ENCODE results near the gene RAPGEF4.

DNA sequence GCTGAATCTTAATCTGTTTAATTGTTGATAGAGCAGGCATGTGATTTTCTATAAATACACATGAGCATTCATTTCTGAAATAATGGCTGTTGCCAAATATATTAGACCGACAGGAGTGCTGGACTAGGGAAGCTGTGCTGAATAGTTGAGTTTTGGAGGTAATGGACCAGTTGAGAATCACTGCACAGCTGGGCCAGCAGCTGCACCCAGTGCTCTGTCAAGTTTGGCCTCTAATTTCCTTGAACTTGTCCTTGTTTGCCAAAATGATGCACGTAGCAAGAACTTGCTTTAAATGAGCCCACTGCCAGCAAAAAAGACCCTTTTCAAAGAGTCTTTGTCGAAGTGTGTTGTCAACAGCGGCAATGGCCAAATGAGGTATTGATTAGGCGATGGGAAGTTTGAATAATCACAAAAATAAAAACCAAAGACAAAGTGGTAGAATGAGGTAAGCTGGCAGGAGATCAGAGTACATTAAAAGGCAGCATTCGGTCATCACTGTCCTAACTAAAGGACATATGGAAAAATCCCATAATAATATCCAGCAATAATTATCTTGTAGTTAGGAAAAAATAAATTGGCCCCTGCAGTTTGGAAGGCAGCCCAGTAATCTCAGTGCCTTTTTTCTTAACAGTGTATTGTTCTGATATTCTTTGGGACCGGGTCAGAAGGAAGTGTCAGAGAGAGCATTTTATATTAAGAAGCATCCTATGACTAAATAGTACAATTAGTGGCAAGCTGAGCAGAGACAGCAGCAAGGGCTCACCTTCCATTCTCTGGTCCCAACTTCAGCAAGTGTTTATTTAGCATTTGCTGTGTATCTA lies 126.2 kb downstream of the RAPGEF4 start:
- TF ChIP-seq, protein P1, sequence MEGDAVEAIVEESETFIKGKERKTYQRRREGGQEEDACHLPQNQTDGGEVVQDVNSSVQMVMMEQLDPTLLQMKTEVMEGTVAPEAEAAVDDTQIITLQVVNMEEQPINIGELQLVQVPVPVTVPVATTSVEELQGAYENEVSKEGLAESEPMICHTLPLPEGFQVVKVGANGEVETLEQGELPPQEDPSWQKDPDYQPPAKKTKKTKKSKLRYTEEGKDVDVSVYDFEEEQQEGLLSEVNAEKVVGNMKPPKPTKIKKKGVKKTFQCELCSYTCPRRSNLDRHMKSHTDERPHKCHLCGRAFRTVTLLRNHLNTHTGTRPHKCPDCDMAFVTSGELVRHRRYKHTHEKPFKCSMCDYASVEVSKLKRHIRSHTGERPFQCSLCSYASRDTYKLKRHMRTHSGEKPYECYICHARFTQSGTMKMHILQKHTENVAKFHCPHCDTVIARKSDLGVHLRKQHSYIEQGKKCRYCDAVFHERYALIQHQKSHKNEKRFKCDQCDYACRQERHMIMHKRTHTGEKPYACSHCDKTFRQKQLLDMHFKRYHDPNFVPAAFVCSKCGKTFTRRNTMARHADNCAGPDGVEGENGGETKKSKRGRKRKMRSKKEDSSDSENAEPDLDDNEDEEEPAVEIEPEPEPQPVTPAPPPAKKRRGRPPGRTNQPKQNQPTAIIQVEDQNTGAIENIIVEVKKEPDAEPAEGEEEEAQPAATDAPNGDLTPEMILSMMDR (IDR thresholded peaks at IDR 0.05 in 4 of 5, conservative IDR thresholded peaks at IDR 0.05 in 1 of 5), result no peak
- TF ChIP-seq POLR2A (IDR thresholded peaks at IDR 0.05), result no peak
